Measurements from ENCODE around the gene N4BP2L1.

The N4BP2L1 gene

DNA sequence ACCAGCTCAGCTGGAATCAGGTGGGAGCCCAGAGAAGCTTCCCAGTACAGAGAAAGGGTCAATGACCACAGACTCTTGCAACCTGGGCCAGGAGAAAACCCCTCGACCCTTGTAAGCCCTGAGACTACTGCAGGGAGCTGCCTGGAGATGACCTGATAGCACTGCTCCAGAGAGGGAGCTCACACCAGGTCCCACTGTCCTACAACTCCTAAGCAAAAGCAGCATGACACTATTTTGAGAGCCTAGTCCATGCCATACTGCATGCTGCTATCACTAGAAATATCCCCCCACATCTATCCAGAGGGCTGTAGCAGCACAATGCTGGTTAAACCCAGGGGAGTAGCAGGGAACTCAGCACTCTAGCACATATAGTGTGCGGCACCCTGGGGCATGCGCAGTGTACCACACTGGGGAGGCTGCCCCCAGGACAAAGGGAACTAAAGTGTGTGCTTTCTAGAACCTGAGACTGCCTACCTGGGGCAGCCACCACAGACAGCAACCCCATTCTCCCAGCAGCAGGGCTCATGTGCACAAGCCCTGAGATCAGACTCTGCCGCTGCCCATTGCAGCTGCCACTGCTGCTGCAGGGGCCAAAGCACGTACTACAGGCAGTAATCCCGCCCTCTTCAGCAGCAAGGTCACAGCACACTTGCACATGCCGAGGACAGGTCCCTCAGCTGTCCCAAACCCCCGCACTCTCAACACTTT is 27.1 kb upstream of the N4BP2L1 start:
- Histone ChIP-seq H3K9me3 (replicated peaks; ENCODE audit: low read length) (peaks cover 7% of the 10 kb centered on the region), H3K9ac (ENCODE audit: low read depth, low read length) (no peak overlapping the region), H3K4me2 (ENCODE audit: low read length) (no peak overlapping the region), H3K36me3 (ENCODE audit: insufficient read depth, low read length) (no peaks in the 10 kb centered on the region), H3K27me3 (ENCODE audit: control insufficient read depth, insufficient read depth, low read length) (no peaks in the 10 kb centered on the region), H3K4me3 (ENCODE audit: low read length) (no peak overlapping the region), H3K4me1 (ENCODE audit: control insufficient read depth, insufficient read depth, low read length) (no peaks in the 10 kb centered on the region)

DNA sequence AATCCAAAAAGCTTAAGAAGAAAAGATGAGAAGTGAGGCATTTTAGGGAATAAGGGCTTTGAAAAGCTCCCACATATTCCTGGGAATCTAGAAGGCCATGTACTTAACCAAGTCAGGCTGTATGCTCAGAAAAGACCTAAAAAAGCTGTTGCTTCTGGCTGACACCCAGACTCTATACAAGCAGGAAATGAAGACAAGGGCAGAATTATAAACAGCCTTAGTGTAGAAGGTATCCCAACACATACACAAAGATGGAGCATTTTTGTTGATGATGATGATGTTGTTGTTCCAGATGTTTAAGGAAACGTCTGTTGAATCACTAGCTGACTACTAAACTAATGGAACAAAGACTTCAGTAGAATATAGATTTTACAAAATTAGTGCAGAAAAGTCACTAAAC is 26.1 kb upstream of the N4BP2L1 start:
- H3K4me1 ChIP-seq (ENCODE audit: control insufficient read depth, insufficient read depth, low read length), result no peaks in the 10 kb centered on the region
- no peaks in the 10 kb centered on the region for H3K27me3 ChIP-seq (ENCODE audit: control insufficient read depth, insufficient read depth, low read length)
- peaks cover 7% of the 10 kb centered on the region for H3K9me3 ChIP-seq (replicated peaks; ENCODE audit: low read length)
- no peaks in the 10 kb centered on the region for H3K36me3 ChIP-seq (ENCODE audit: insufficient read depth, low read length)
- H3K4me2 ChIP-seq (ENCODE audit: low read length), result no peak overlapping the region
- no peak overlapping the region for H3K4me3 ChIP-seq (ENCODE audit: low read length)
- H3K9ac ChIP-seq (ENCODE audit: low read depth, low read length), result no peak overlapping the region

DNA sequence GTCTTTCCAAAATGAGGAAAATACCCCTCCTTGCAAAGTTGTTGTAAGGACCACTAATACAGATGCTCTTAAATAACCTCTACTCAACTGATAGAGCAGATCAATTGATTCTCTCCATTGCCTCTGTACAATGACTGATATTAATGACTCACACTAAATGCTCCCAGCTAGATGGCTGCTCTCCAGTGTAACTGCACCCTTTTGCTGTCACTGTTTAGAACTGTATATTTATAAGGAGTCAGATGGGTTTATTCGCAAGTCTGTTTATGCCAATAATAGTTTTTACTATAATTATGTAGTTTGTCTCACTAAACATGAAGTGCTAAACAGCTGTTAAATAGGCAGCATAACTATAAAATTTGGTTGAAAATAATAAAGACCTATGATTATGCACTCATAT is 21.0 kb upstream of the N4BP2L1 start:
- no peak overlapping the region for H3K9ac ChIP-seq (ENCODE audit: low read depth, low read length)
- no peaks in the 10 kb centered on the region for H3K4me1 ChIP-seq (ENCODE audit: control insufficient read depth, insufficient read depth, low read length)
- no peak overlapping the region for H3K4me2 ChIP-seq (ENCODE audit: low read length)
- no peaks in the 10 kb centered on the region for H3K36me3 ChIP-seq (ENCODE audit: insufficient read depth, low read length)
- no peaks in the 10 kb centered on the region for H3K9me3 ChIP-seq (replicated peaks; ENCODE audit: low read length)
- H3K4me3 ChIP-seq (ENCODE audit: low read length), result no peak overlapping the region
- no peaks in the 10 kb centered on the region for H3K27me3 ChIP-seq (ENCODE audit: control insufficient read depth, insufficient read depth, low read length)

DNA sequence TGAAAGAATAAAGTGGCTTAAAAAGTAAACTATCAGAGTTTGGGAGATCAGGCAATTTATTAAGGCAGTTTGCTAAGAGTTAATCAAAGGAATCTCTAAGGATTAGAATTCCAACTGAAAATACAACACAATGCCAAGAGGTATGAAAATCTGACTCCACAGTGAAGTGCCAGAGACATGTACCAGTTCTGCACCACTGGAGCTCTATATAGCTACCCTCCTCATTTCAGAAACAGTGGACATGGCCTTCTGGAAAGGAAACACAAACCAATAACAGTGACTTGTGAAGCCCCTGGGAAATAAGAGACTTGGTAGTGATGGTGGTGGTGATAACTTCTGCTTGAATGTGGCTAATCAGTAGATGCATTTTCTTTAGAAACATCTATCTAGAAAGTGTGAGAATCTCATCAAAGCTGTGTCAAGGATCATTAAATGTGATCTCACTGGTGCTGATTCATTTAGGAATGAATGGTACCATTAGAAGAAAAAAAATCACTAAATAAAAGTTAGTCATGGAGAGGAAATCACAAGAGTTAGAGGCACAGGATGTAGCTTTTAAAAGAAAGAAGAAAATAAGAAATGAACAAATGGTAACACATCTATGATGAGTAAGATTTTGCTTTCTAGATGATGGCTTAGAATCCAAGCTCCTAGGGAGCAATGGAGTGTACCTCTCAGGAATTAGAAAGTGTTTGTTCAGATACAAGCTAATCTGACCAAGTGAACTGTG is 20.1 kb upstream of the N4BP2L1 start:
- H3K27me3 ChIP-seq (ENCODE audit: control insufficient read depth, insufficient read depth, low read length), result no peaks in the 10 kb centered on the region
- H3K9ac ChIP-seq (ENCODE audit: low read depth, low read length), result no peak overlapping the region
- H3K9me3 ChIP-seq (replicated peaks; ENCODE audit: low read length), result no peaks in the 10 kb centered on the region
- no peaks in the 10 kb centered on the region for H3K4me1 ChIP-seq (ENCODE audit: control insufficient read depth, insufficient read depth, low read length)
- H3K36me3 ChIP-seq (ENCODE audit: insufficient read depth, low read length), result peaks cover 6% of the 10 kb centered on the region
- H3K4me3 ChIP-seq (ENCODE audit: low read length), result no peak overlapping the region
- H3K4me2 ChIP-seq (ENCODE audit: low read length), result no peak overlapping the region

DNA sequence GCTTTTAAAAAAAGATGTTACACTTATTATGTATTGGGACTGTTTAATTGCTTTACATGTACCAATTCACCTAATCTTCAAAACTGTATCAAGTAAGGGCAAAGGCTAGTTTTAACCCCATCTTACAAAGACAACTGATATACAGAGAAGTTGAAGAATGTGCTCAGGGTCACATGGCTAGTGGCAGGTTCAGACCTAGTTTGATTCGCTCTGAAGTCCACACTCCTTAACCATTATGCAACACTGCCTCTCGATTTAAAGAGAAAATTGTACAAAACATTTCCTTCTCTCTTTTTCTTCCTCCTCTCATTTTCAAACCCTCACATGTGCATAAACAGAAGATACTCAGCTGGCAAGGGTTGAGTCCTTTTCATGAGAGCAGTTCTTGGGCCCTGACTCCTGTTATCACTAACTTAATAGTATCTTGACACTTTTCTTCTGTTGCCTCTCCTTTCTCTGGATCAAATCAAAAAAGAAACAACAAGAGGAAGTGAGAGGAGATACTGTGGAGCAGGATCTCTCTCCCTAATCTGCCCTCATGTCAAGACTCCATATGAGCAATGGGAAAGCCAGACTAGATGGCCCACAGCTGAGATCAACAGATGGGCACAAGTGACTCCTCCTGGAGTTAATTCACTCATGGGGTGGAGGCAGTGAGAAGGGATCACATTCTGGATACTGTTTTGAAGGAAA is 19.0 kb upstream of the N4BP2L1 start:
- no peaks in the 10 kb centered on the region for H3K27me3 ChIP-seq (ENCODE audit: control insufficient read depth, insufficient read depth, low read length)
- no peak overlapping the region for H3K4me2 ChIP-seq (ENCODE audit: low read length)
- H3K4me3 ChIP-seq (ENCODE audit: low read length), result no peak overlapping the region
- H3K9ac ChIP-seq (ENCODE audit: low read depth, low read length), result no peak overlapping the region
- peaks cover 8% of the 10 kb centered on the region for H3K36me3 ChIP-seq (ENCODE audit: insufficient read depth, low read length)
- no peaks in the 10 kb centered on the region for H3K9me3 ChIP-seq (replicated peaks; ENCODE audit: low read length)
- no peaks in the 10 kb centered on the region for H3K4me1 ChIP-seq (ENCODE audit: control insufficient read depth, insufficient read depth, low read length)

DNA sequence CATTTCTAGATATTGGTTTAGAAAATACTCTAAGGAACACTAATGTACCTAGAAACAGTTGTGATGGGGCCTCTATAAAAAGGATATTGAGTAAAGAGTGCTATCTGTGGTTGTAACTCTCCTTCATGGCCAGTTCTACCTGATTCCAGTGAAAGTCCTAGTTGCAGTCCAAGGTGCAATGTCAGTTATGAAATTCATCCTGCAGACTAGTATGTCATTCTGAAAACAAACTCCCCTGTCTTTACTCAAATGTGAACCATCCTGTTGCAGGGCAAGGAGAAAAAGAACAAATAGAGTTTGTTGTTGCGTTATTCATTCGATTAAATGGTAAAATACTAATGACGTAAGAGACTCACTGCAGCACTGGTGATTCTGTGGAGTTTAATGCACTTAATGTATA is 18.3 kb upstream of the N4BP2L1 start:
- H3K27me3 ChIP-seq (ENCODE audit: control insufficient read depth, insufficient read depth, low read length), result no peaks in the 10 kb centered on the region
- peaks cover 8% of the 10 kb centered on the region for H3K36me3 ChIP-seq (ENCODE audit: insufficient read depth, low read length)
- no peak overlapping the region for H3K9ac ChIP-seq (ENCODE audit: low read depth, low read length)
- H3K9me3 ChIP-seq (replicated peaks; ENCODE audit: low read length), result no peaks in the 10 kb centered on the region
- H3K4me1 ChIP-seq (ENCODE audit: control insufficient read depth, insufficient read depth, low read length), result no peaks in the 10 kb centered on the region
- H3K4me2 ChIP-seq (ENCODE audit: low read length), result no peak overlapping the region
- H3K4me3 ChIP-seq (ENCODE audit: low read length), result no peak overlapping the region

DNA sequence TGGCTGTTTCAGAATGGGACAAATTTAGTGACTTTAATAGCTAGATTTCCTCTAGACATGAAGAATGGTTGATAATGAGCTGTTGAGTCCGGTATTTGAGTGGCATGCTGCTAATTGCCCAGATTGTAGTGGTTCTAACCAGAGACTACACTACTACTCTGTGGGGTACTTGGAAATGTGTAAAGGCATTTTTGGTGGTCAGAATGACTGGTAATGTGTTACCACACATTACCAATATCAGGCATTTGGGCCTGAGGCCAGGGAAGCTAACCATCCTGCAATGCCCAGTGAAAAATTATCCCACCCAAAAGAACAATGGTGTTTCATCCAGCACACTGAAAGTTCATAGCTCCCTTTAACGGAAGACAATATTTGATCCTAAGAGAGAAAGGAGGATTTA is 17.5 kb upstream of the N4BP2L1 start:
- no peaks in the 10 kb centered on the region for H3K4me1 ChIP-seq (ENCODE audit: control insufficient read depth, insufficient read depth, low read length)
- peaks cover 8% of the 10 kb centered on the region for H3K36me3 ChIP-seq (ENCODE audit: insufficient read depth, low read length)
- no peaks in the 10 kb centered on the region for H3K27me3 ChIP-seq (ENCODE audit: control insufficient read depth, insufficient read depth, low read length)
- no peak overlapping the region for H3K4me3 ChIP-seq (ENCODE audit: low read length)
- no peak overlapping the region for H3K9ac ChIP-seq (ENCODE audit: low read depth, low read length)
- H3K9me3 ChIP-seq (replicated peaks; ENCODE audit: low read length), result no peaks in the 10 kb centered on the region
- H3K4me2 ChIP-seq (ENCODE audit: low read length), result no peak overlapping the region

DNA sequence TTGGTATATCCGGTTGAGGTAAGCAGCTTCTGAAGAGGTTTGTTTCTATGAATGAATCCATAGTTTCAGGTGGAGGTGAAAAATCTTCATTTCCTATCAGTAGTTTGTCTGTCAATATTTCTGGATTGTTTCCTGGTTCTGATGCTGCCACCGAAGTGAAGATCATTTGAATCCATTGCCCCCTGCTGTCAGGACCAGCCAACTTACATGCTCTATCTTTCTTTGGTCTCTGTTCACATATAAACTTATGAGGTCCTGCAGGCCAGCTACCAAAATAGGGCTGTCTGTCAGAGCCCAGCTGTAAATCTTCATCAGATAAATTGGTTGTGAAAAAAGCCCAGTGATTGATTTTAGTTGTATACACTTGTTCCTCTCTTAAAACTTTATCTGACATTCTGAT is 15.2 kb upstream of the N4BP2L1 start:
- Histone ChIP-seq H3K36me3 (ENCODE audit: insufficient read depth, low read length) (peaks cover 14% of the 10 kb centered on the region), H3K9me3 (replicated peaks; ENCODE audit: low read length) (no peaks in the 10 kb centered on the region), H3K27me3 (ENCODE audit: control insufficient read depth, insufficient read depth, low read length) (no peaks in the 10 kb centered on the region), H3K4me3 (ENCODE audit: low read length) (no peak overlapping the region), H3K4me1 (ENCODE audit: control insufficient read depth, insufficient read depth, low read length) (no peaks in the 10 kb centered on the region), H3K9ac (ENCODE audit: low read depth, low read length) (no peak overlapping the region), H3K4me2 (ENCODE audit: low read length) (no peak overlapping the region)

DNA sequence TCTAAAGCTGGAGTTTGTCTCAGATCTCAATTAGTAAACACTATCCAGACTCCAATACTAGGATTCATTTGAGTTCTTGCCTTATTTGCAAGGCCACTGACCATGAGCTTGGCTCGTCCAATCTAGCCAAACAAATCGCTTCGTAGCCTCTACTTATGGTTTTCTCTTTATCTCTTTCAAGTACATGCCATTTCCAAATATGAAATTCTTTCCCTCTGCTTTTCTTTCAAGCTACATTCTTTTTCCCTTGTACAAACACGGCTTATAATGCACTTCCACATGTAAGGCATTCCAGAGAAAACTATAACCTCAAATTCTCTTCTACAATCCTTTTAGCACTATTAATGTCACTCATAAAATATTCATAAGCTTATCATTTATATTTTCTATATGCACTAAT is 10.9 kb upstream of the N4BP2L1 start:
- Histone ChIP-seq H3K9me3 (replicated peaks; ENCODE audit: low read length) (no peaks in the 10 kb centered on the region), H3K4me2 (ENCODE audit: low read length) (no peak overlapping the region), H3K36me3 (ENCODE audit: insufficient read depth, low read length) (peaks cover 14% of the 10 kb centered on the region), H3K4me3 (ENCODE audit: low read length) (no peak overlapping the region), H3K9ac (ENCODE audit: low read depth, low read length) (no peak overlapping the region), H3K27me3 (ENCODE audit: control insufficient read depth, insufficient read depth, low read length) (no peaks in the 10 kb centered on the region), H3K4me1 (ENCODE audit: control insufficient read depth, insufficient read depth, low read length) (no peaks in the 10 kb centered on the region)

DNA sequence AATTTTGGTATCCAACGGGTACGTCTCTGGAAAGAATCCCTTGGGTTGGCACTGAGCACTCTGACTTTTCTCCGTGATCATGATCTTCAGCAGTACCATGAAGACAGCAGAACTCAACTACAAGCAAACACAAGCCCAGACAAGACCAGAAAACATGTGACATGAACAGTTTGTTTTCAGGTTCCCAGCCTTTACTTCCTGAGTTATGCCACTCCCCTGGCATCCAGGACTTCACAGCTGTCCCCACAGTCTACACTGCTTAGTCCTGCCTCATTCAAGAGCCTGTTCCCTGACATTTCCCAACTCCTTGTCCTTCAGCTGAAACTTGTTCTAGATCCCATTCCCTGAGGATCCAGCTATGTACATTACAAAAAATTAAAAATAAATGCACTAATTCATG is 4.9 kb upstream of the N4BP2L1 start:
- H3K36me3 ChIP-seq (ENCODE audit: insufficient read depth, low read length), result no peaks in the 10 kb centered on the region
- H3K4me1 ChIP-seq (ENCODE audit: control insufficient read depth, insufficient read depth, low read length), result peaks cover 6% of the 10 kb centered on the region
- no peaks in the 10 kb centered on the region for H3K27me3 ChIP-seq (ENCODE audit: control insufficient read depth, insufficient read depth, low read length)
- no peak overlapping the region for H3K4me2 ChIP-seq (ENCODE audit: low read length)
- H3K4me3 ChIP-seq (ENCODE audit: low read length), result no peak overlapping the region
- H3K9me3 ChIP-seq (replicated peaks; ENCODE audit: low read length), result no peaks in the 10 kb centered on the region
- H3K9ac ChIP-seq (ENCODE audit: low read depth, low read length), result no peak overlapping the region

DNA sequence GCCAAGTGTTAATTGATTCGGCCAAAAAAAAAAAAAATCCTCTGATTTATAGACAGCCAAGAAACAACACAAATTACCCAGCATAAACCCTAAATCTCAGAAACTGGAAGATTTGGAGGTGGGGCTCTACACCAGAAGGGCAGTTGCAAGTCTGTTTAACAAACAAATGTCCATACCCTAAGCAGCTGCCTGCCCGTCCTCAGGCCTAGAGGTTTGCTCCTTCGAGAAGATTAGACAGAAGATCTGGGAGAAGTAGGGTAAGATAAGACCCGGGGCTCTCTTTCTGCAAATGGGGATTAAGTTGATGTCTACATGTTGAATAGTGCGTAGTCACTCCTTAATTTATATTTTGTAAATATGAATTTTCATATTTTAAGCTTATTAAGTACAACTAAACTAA is 3.4 kb upstream of the N4BP2L1 start:
- Histone ChIP-seq H3K9me3 (replicated peaks; ENCODE audit: low read length) (no peaks in the 10 kb centered on the region), H3K4me3 (ENCODE audit: low read length) (no peak overlapping the region), H3K27me3 (ENCODE audit: control insufficient read depth, insufficient read depth, low read length) (no peaks in the 10 kb centered on the region), H3K36me3 (ENCODE audit: insufficient read depth, low read length) (no peaks in the 10 kb centered on the region), H3K4me1 (ENCODE audit: control insufficient read depth, insufficient read depth, low read length) (peaks cover 14% of the 10 kb centered on the region), H3K9ac (ENCODE audit: low read depth, low read length) (no peak overlapping the region), H3K4me2 (ENCODE audit: low read length) (no peak overlapping the region)
